Liver (tissue), 9 donors: ENCODE measurements around the gene SRRD. TPM values are rescaled to one million over a fixed set of nuclear protein-coding genes. Genes with fewer than 3 reads are reported as not detected.

Experiments used
- DNase-seq: peaks from one replicate; pipeline ENCODE4 v3.0.0-alpha.2; 2017; ENCODE audit warnings: low spot score
- H3K27ac ChIP-seq, 2 donors: one replicate each; pipeline ENCODE4 v1.7.0; 2013; ENCODE audit warnings: inconsistent platforms in 2 of 2, low read length in 2 of 2, control low read depth in 1 of 2, low read depth in 1 of 2, mild to moderate bottlenecking in 1 of 2
- H3K27me3 ChIP-seq, 4 donors: one replicate each; pipeline versions ENCODE4 v1.6.1 to v1.7.0; 2013; ENCODE audit warnings: low read length in 3 of 4, inconsistent platforms in 1 of 4, mild to moderate bottlenecking in 1 of 4, moderate library complexity in 1 of 4; ENCODE audit not compliant: control insufficient read depth in 4 of 4, insufficient read depth in 4 of 4
- H3K36me3 ChIP-seq, 4 donors: one replicate each; pipeline versions ENCODE4 v1.6.1 to v1.7.0; 2013; ENCODE audit warnings: low read length in 3 of 4, mild to moderate bottlenecking in 3 of 4, low read depth in 1 of 4, moderate library complexity in 1 of 4; ENCODE audit not compliant: control insufficient read depth in 4 of 4, insufficient read depth in 3 of 4
- H3K4me1 ChIP-seq, 4 donors: one replicate each; pipeline versions ENCODE4 v1.6.1 to v1.7.0; 2013; ENCODE audit warnings: low read length in 3 of 4, mild to moderate bottlenecking in 3 of 4, moderate library complexity in 1 of 4; ENCODE audit not compliant: control insufficient read depth in 4 of 4, insufficient read depth in 4 of 4
- H3K4me3 ChIP-seq, 3 donors: one replicate each; pipeline versions ENCODE4 v1.6.1 to v1.7.0; 2013; ENCODE audit warnings: low read length in 3 of 3, control low read depth in 1 of 3, low read depth in 1 of 3, mild to moderate bottlenecking in 1 of 3
- H3K9ac ChIP-seq, 2 donors: one replicate each; pipeline ENCODE4 v1.7.0; 2013; ENCODE audit warnings: low read length in 2 of 2, mild to moderate bottlenecking in 2 of 2, moderate library complexity in 2 of 2, control low read depth in 1 of 2, low read depth in 1 of 2
- H3K9me3 ChIP-seq, 4 donors: one replicate each; pipeline versions ENCODE4 v1.6.1 to v1.7.0; 2013; ENCODE audit warnings: low read length in 3 of 4; ENCODE audit not compliant: control insufficient read depth in 4 of 4
- CTCF ChIP-seq: fragments of 150-350 bp; IDR thresholded peaks from 2 replicates; pipeline ENCODE4 v1.5.1; 2017; ENCODE audit warnings: improper control_type of control experiment, low read depth, low read length; ENCODE audit not compliant: missing input control
- FOXA2 ChIP-seq: IDR thresholded peaks from 2 replicates; pipeline ENCODE4 v1.6.1; 2016; ENCODE audit warnings: antibody characterized with exemption
- GABPA ChIP-seq, 2 donors: IDR thresholded peaks in 1 of 2; conservative IDR thresholded peaks in 1 of 2; 2 replicates each; pipeline ENCODE4 v1.6.1; 2016; ENCODE audit warnings: antibody characterized with exemption in 2 of 2, mild to moderate bottlenecking in 1 of 2, moderate library complexity in 1 of 2
- HNF4A ChIP-seq, 2 donors: conservative IDR thresholded peaks; 2 replicates each; pipeline ENCODE4 v1.6.1; 2016; ENCODE audit warnings: antibody characterized with exemption in 2 of 2, mild to moderate bottlenecking in 2 of 2
- HNF4G ChIP-seq: IDR thresholded peaks from 2 replicates; pipeline ENCODE4 v1.6.1; 2016; ENCODE audit warnings: antibody characterized with exemption
- JUND ChIP-seq, 2 donors: IDR thresholded peaks; 2 replicates each; pipeline ENCODE4 v1.6.1; 2016; ENCODE audit warnings: antibody characterized with exemption in 2 of 2
- MAX ChIP-seq: IDR thresholded peaks from 2 replicates; pipeline ENCODE4 v1.6.1; 2016; ENCODE audit warnings: antibody characterized with exemption
- RAD21 ChIP-seq, 2 donors: IDR thresholded peaks; 2 replicates each; pipeline ENCODE4 v1.6.1; 2016; ENCODE audit warnings: antibody characterized with exemption in 2 of 2, mild to moderate bottlenecking in 2 of 2
- REST ChIP-seq: IDR thresholded peaks from 2 replicates; pipeline ENCODE4 v1.6.1; 2016; ENCODE audit warnings: antibody characterized with exemption, mild to moderate bottlenecking
- RXRA ChIP-seq, 2 donors: IDR thresholded peaks; 2 replicates each; pipeline ENCODE4 v1.6.1; 2017 to 2018; ENCODE audit warnings: antibody characterized with exemption in 2 of 2, mild to moderate bottlenecking in 1 of 2
- YY1 ChIP-seq: IDR thresholded peaks from 2 replicates; pipeline ENCODE4 v1.6.1; 2016; ENCODE audit warnings: antibody characterized with exemption, mild to moderate bottlenecking
- ZBTB33 ChIP-seq: IDR thresholded peaks from 2 replicates; pipeline ENCODE4 v1.6.1; 2016; ENCODE audit warnings: antibody characterized with exemption
- WGBS: extraction: QIAGEN DNeasy Blood & Tissue Kit; methylation state at CpG from one replicate; pipeline ENCODE4 v1.1.7; 2013; 5-methylcytosine and 5-hydroxymethylcytosine counted together
- polyA plus RNA-seq, 2 donors: library from polyadenylated mRNA; stranded (reverse) in 1 of 2; unstranded in 1 of 2; fragments of 200-250 nt in 1 of 2; fragments of >200 nt in 1 of 2; fragmentation: Nextera tagmentation in 1 of 2; extraction: Ambion mirVana in 1 of 2; gene quantifications; one replicate each; pipeline versions ENCODE4 v1.2.1 to v1.2.3, GENCODE V29; 2013 to 2015
- total RNA-seq, 2 donors: library from RNA; depleted of rRNA; stranded (reverse); fragments of >200 nt; gene quantifications; one replicate each; pipeline ENCODE4 v1.2.3, GENCODE V29; 2014
- donor health status: healthy.
- donor health status: healthy.
- donor health status: healthy.
- donor health status: healthy.
- donor health status: healthy.

SRRD gene
- total and polyA plus RNA-seq, 4 donors: 8.7 to 18.6 (median 13.6) TPM

GRCh38 chr22:26496456-26496855 is 12.8 kb downstream of the SRRD start:
- Histone ChIP-seq H3K27me3 (no peaks in the 10 kb centered on the region), H3K27ac (no peak overlapping the region), H3K4me1 (no peaks in the 10 kb centered on the region), H3K9me3 (no peaks in the 10 kb centered on the region), H3K36me3 (peaks cover 28 to 81% (median 74%) of the 10 kb centered on the region in 4 donors), H3K9ac (no peak overlapping the region), H3K4me3 (no peak overlapping the region)
- no peak for DNase-seq
- WGBS: 89% methylated on average over 4 of the region's 4 CpGs
- TF ChIP-seq YY1 (no peak), MAX (no peak), REST (no peak), ZBTB33 (no peak), JUND (IDR thresholded peaks at IDR 0.05) (no peak), RAD21 (IDR thresholded peaks at IDR 0.05) (no peak), FOXA2 (no peak), RXRA (IDR thresholded peaks at IDR 0.05) (no peak)

GRCh38 chr22:26499188-26499703 is 15.6 kb downstream of the SRRD start:
- peaks cover 0 to 16% (median 12%) of the 10 kb centered on the region in 4 donors for H3K4me1 ChIP-seq
- 92% methylated on average over 25 of the region's 25 CpGs for WGBS
- TF ChIP-seq GABPA (IDR thresholded peaks at IDR 0.05 in 1 of 2, conservative IDR thresholded peaks at IDR 0.05 in 1 of 2) (no peak), RAD21 (IDR thresholded peaks at IDR 0.05) (no peak), CTCF (no peak), FOXA2 (no peak), HNF4A (conservative IDR thresholded peaks at IDR 0.05) (no peak), RXRA (IDR thresholded peaks at IDR 0.05) (no peak), MAX (no peak), JUND (IDR thresholded peaks at IDR 0.05) (no peak), HNF4G (no peak)
- H3K27ac ChIP-seq: no peak overlapping the region
- DNase-seq: no peak
- H3K9ac ChIP-seq: no peak overlapping the region
- peaks cover 25 to 74% (median 65%) of the 10 kb centered on the region in 4 donors for H3K36me3 ChIP-seq
- H3K9me3 ChIP-seq: no peaks in the 10 kb centered on the region
- H3K4me3 ChIP-seq: no peak overlapping the region
- H3K27me3 ChIP-seq: no peaks in the 10 kb centered on the region
